GM12891 (cell line): Measurements from ENCODE around the gene TXNDC12.
"Not testable (repeated sequence)": the region's sequence is repeated elsewhere in the genome, so short reads cannot be mapped to it uniquely, and the experiment has no call there.

Experiments used
- POLR2A ChIP-seq: IDR thresholded peaks from 2 replicates; pipeline ENCODE4 v1.6.1; 2011; ENCODE audit warnings: low read depth, low read length, control low read depth
- POLR2AphosphoS5 ChIP-seq: IDR thresholded peaks from 2 replicates; pipeline ENCODE4 v1.6.1; 2011; ENCODE audit warnings: low read depth, low read length, control low read depth
- POU2F2 ChIP-seq: IDR thresholded peaks from 2 replicates; pipeline ENCODE4 v1.6.1; 2011; ENCODE audit warnings: low read depth, mild to moderate bottlenecking, control low read depth, low read length, moderate library complexity
- TAF1 ChIP-seq: IDR thresholded peaks from 2 replicates; pipeline ENCODE4 v1.6.1; 2011; ENCODE audit warnings: low read depth, low read length, control low read depth

- TF ChIP-seq POLR2A, POLR2AphosphoS5, TAF1, POU2F2: not testable (repeated sequence)
Observed at GRCh38 chr1:52049337-52049736, 5.7 kb downstream of the TXNDC12 start.
